CD4-positive, alpha-beta T cell (primary cell): ENCODE measurements around the gene PANX2. TPM values are rescaled to one million over a fixed set of nuclear protein-coding genes. Genes with fewer than 3 reads are reported as not detected.

Experiments used
- ATAC-seq: fragments of 200-7000 bp; cut with Tn5 transposase; one replicate; pipeline ENCODE4 v1.10.0; 2022; ENCODE audit warnings: mild to moderate bottlenecking; ENCODE audit not compliant: poor library complexity
- CTCF ChIA-PET: fragments of 350-600 bp; sonication (Branson Sonifier 250); formaldehyde crosslinking; loops from one replicate; lab custom pipeline; 2021; ENCODE audit warnings: antibody characterized with exemption, inconsistent platforms; lab: Charles Lee
- POLR2A ChIA-PET: fragments of 350-600 bp; sonication (Branson Sonifier 250); formaldehyde crosslinking; loops from one replicate; lab custom pipeline; 2021; ENCODE audit warnings: antibody characterized with exemption, inconsistent platforms; lab: Charles Lee
- DNase-seq, 14 experiments: peaks; one replicate each; pipeline ENCODE4 v3.0.0-alpha.2; 2013 to 2020; ENCODE audit warnings: mixed read lengths in 2 of 14
- H3K27ac ChIP-seq, 2 donors: one replicate each; pipeline versions ENCODE4 v1.5.1 to v1.7.0; 2013; ENCODE audit warnings: low read length in 2 of 2, low read depth in 1 of 2, mild to moderate bottlenecking in 1 of 2
- H3K27me3 ChIP-seq, 2 experiments: 1 replicate in 1 of 2; 2 replicates in 1 of 2; pipeline versions ENCODE4 v1.6.1 to v1.7.0; 2013; ENCODE audit warnings: low read length in 2 of 2, control low read depth in 1 of 2, mild to moderate bottlenecking in 1 of 2, moderate library complexity in 1 of 2; ENCODE audit not compliant: insufficient read depth in 2 of 2, control insufficient read depth in 1 of 2
- H3K36me3 ChIP-seq: one replicate; pipeline ENCODE4 v1.6.1; 2013; ENCODE audit warnings: low read length, control low read depth; ENCODE audit not compliant: insufficient read depth
- H3K4me1 ChIP-seq: one replicate; pipeline ENCODE4 v1.6.1; 2013; ENCODE audit warnings: low read length, control low read depth; ENCODE audit not compliant: insufficient read depth
- H3K4me3 ChIP-seq: one replicate; pipeline ENCODE4 v1.5.1; 2013; ENCODE audit warnings: mild to moderate bottlenecking, low read length, moderate library complexity
- H3K9me3 ChIP-seq, 2 experiments: 1 replicate in 1 of 2; 2 replicates in 1 of 2; pipeline versions ENCODE4 v1.6.1 to v1.7.0; 2013; ENCODE audit warnings: low read length in 2 of 2, mild to moderate bottlenecking in 2 of 2, control low read depth in 1 of 2, moderate library complexity in 1 of 2; ENCODE audit not compliant: control insufficient read depth in 1 of 2, insufficient read depth in 1 of 2
- H3K27ac Mint-ChIP-seq: one replicate; pipeline ENCODE4 v1.8.0; 2020; ENCODE audit warnings: mixed read lengths
- H3K27me3 Mint-ChIP-seq: one replicate; pipeline ENCODE4 v1.8.0; 2021; ENCODE audit warnings: mixed read lengths
- H3K36me3 Mint-ChIP-seq: one replicate; pipeline ENCODE4 v1.8.0; 2021; ENCODE audit warnings: low read depth, mixed read lengths
- H3K4me1 Mint-ChIP-seq: one replicate; pipeline ENCODE4 v1.8.0; 2021; ENCODE audit warnings: low read depth, mixed read lengths
- H3K4me3 Mint-ChIP-seq: one replicate; pipeline ENCODE4 v1.8.0; 2020; ENCODE audit warnings: mild to moderate bottlenecking, mixed read lengths
- H3K9me3 Mint-ChIP-seq: one replicate; pipeline ENCODE4 v1.8.0; 2020; ENCODE audit warnings: mixed read lengths
- intact Hi-C, 2 experiments: fragments of 100-400 bp; cut with DNase I in 1 of 2; cut with micrococcal nuclease in 1 of 2; formaldehyde crosslinking; loops; one replicate each; pipeline versions ENCODE4 v1.15.1 to v1.9.0; 2023 to 2025; cut with DNase I, micrococcal nuclease
- total RNA-seq, 174 experiments: library from RNA in 2 of 174; stranded (reverse) in 2 of 174; gene quantifications; one replicate each; pipeline ENCODE4 v1.2.3 and lab custom pipeline; 2021 to 2026
- TF ChIP-seq, protein P1 (sequence below): fragments of 200-600 bp; IDR thresholded peaks from one replicate; pipeline ENCODE4 v1.8.0; 2022; ENCODE audit warnings: antibody characterized with exemption, mild to moderate bottlenecking

The PANX2 gene
- total RNA-seq, 2 experiments from 2014 or later: 0.11 to 0.16 TPM

DNA sequence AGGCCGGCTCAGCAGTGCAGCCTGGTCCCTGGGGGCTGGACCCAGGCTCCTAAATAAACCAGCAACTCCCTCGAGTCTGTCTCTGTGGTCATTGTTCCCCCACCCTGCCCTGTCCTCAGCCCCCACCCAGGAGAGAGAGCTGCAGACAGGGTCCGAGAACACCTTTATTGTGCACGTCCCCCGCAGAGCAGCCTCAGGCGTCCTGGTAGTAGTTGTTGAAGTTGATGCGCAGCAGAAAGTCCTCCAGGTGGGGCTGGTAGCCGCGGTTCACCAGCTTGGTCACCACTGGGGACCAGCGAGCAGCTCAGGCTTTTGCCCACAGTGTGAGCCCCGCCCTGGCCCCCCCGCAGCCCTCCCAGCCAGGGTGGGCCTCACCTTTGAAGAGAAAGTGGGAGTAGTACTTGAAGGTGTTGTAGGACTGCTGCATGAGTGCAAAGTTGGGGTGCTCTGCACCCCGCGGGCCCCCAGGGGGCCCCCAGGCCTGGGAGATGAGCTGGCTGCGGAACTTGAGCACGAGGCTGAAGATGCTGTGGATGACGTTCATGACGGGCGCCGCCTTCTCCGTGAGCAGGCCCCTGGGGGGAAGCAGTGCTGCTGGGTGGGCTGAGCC lies 47.1 kb downstream of the PANX2 start:
- intact Hi-C loops: no loop called here
- Mint-ChIP-seq H3K9me3 (no peaks in the 10 kb centered on the region), H3K4me1 (peaks cover 9% of the 10 kb centered on the region), H3K27me3 (no peaks in the 10 kb centered on the region), H3K4me3 (peak overlapping the region; percentile 15), H3K36me3 (peaks cover 78% of the 10 kb centered on the region), H3K27ac (no peak overlapping the region)
- CTCF ChIA-PET: no interaction called here
- Histone ChIP-seq H3K27me3 (no peaks in the 10 kb centered on the region), H3K9me3 (no peaks in the 10 kb centered on the region), H3K36me3 (peaks cover 75% of the 10 kb centered on the region), H3K4me3 (no peak overlapping the region), H3K27ac (no peak overlapping the region), H3K4me1 (no peaks in the 10 kb centered on the region)
- no peak for ATAC-seq
- POLR2A ChIA-PET: no interaction called here
- no peak for DNase-seq
- TF ChIP-seq, protein P1, sequence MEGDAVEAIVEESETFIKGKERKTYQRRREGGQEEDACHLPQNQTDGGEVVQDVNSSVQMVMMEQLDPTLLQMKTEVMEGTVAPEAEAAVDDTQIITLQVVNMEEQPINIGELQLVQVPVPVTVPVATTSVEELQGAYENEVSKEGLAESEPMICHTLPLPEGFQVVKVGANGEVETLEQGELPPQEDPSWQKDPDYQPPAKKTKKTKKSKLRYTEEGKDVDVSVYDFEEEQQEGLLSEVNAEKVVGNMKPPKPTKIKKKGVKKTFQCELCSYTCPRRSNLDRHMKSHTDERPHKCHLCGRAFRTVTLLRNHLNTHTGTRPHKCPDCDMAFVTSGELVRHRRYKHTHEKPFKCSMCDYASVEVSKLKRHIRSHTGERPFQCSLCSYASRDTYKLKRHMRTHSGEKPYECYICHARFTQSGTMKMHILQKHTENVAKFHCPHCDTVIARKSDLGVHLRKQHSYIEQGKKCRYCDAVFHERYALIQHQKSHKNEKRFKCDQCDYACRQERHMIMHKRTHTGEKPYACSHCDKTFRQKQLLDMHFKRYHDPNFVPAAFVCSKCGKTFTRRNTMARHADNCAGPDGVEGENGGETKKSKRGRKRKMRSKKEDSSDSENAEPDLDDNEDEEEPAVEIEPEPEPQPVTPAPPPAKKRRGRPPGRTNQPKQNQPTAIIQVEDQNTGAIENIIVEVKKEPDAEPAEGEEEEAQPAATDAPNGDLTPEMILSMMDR: no peak

DNA sequence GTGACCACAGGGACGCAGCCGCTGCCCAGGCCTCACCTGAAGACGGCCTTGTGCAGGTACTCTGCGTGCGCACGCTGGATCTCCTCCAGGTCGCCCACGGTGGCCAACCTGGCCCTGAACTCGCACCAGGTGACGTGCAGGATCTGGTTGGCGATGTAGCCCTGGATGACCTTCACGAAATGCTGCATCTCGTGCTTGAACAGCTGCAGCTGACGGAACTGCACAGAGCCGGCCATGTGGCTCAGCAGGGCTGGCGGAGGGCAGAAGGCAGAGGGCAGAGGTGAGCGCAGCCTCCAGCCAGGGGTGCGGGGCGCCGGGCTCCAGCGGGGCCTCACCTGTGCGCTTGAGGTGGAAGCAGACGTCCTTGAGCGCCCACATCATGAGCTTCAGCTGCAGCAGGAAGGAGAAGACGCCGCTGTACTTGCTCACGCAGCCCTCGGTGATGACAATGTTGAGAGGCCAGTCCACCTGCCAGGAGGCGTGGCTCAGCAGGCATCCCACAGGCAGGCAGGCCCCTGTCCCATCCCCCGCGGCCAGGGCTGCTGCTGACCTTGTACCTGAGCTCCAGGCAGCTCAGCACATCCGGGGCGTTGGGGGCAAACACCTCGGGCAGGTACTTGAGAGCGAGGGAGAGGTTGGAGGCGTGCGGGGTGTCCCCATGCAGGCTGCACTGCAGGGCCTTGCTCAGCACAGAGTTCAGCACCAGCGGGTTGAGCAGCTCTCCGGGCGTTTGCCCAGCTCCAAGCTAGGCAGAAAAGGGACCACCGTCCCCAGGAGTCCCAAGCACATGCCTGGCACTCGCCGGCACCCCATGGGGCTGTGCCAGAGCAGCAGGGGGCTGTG lies 47.8 kb downstream of the PANX2 start:
- H3K27ac Mint-ChIP-seq: no peak overlapping the region

DNA sequence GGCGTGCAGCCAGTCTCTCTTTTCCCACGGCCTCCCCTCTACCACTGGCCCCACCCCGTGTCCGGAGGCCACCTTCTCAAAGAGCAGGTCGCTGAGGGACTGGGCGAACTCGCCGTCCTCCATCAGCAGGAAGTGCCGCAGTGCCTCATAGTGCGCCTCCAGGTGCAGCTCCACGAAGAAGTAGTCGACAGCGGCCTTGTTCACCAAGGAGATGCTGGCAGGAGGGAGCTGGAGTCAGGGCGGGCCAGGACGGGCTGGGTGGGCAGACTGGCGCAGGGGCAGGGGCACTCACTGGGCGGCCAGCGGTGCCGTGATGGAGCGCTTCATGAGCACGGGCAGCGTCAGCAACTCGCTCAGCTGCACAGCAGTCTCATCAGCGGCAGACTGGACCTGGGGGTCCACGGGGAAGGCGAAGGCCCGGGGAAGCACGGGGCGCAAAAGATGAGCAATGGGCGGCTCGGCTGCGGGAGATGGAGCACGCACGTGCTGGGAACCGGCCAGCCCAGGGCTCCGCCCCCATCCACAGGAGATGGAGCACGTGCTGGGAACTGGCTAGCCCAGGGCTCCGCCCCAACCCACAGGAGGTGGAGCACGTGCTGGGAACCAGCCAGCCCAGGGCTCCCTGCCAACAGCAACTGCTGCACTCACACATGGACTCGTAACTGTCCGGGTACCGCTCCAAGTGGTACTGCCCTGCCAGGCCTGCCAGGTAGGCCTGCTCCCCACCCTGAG lies 48.6 kb downstream of the PANX2 start:
- H3K27ac ChIP-seq: no peak overlapping the region
- ChIA-PET POLR2A (no interaction called here), CTCF (no interaction called here)
- TF ChIP-seq, protein P1: no peak
- DNase-seq (peak in 1 of 14 experiments; percentile 49), ATAC-seq (no peak)
- H3K4me1 ChIP-seq: no peaks in the 10 kb centered on the region
- Mint-ChIP-seq H3K9me3 (no peaks in the 10 kb centered on the region), H3K4me3 (no peak overlapping the region), H3K27ac (no peak overlapping the region), H3K36me3 (peaks cover 77% of the 10 kb centered on the region), H3K27me3 (no peaks in the 10 kb centered on the region), H3K4me1 (no peaks in the 10 kb centered on the region)
- H3K27me3 ChIP-seq: no peaks in the 10 kb centered on the region
- H3K4me3 ChIP-seq: no peak overlapping the region
- peaks cover 75% of the 10 kb centered on the region for H3K36me3 ChIP-seq
- intact Hi-C loops: no loop called here
- no peaks in the 10 kb centered on the region for H3K9me3 ChIP-seq

More for the DNA sequence above, 47.8 kb downstream of the PANX2 start:
- H3K27me3 Mint-ChIP-seq: no peaks in the 10 kb centered on the region
- ATAC-seq: no peak
- H3K27me3 ChIP-seq: no peaks in the 10 kb centered on the region
- H3K4me3 Mint-ChIP-seq: no peak overlapping the region
- H3K9me3 ChIP-seq: no peaks in the 10 kb centered on the region
- H3K27ac ChIP-seq: no peak overlapping the region
- peaks cover 5% of the 10 kb centered on the region for H3K4me1 Mint-ChIP-seq
- TF ChIP-seq, protein P1: no peak
- DNase-seq: peak in 1 of 14 experiments; percentile 24
- H3K36me3 Mint-ChIP-seq: peaks cover 78% of the 10 kb centered on the region
- ChIA-PET CTCF (no interaction called here), POLR2A (no interaction called here)
- intact Hi-C loops: no loop called here
- no peaks in the 10 kb centered on the region for H3K4me1 ChIP-seq
- no peaks in the 10 kb centered on the region for H3K9me3 Mint-ChIP-seq
- H3K36me3 ChIP-seq: peaks cover 75% of the 10 kb centered on the region
- H3K4me3 ChIP-seq: no peak overlapping the region
